ENCODE results near the gene PPP6R2.

The PPP6R2 gene

GRCh38 chr22:50467341-50467740 is 124.2 kb downstream of the PPP6R2 start:
- DNase-seq (ENCODE audit: low spot score) (no peak), ATAC-seq (ENCODE audit: low read depth) (no peak)
- no peak for TF ChIP-seq CTCF (IDR thresholded peaks at IDR 0.05; ENCODE audit: poor library complexity, severe bottlenecking)
- Histone ChIP-seq H3K4me1 (ENCODE audit: insufficient read depth, poor library complexity, severe bottlenecking) (peaks cover 17% of the 10 kb centered on the region), H3K27me3 (ENCODE audit: insufficient read depth, poor library complexity, severe bottlenecking) (no peaks in the 10 kb centered on the region), H3K36me3 (ENCODE audit: low read depth) (peaks cover 37% of the 10 kb centered on the region), H3K27ac (ENCODE audit: poor library complexity, severe bottlenecking) (no peak overlapping the region), H3K4me3 (ENCODE audit: severe bottlenecking) (no peak overlapping the region), H3K9me3 (ENCODE audit: severe bottlenecking) (no peaks in the 10 kb centered on the region)

- Histone ChIP-seq H3K9me3 (ENCODE audit: severe bottlenecking) (no peaks in the 10 kb centered on the region), H3K27me3 (ENCODE audit: insufficient read depth, poor library complexity, severe bottlenecking) (no peaks in the 10 kb centered on the region), H3K4me1 (ENCODE audit: insufficient read depth, poor library complexity, severe bottlenecking) (peaks cover 17% of the 10 kb centered on the region), H3K36me3 (ENCODE audit: low read depth) (peaks cover 37% of the 10 kb centered on the region), H3K27ac (ENCODE audit: poor library complexity, severe bottlenecking) (no peak overlapping the region), H3K4me3 (ENCODE audit: severe bottlenecking) (no peak overlapping the region)
- no peak for ATAC-seq (ENCODE audit: low read depth)
- no peak for DNase-seq (ENCODE audit: low spot score)
- TF ChIP-seq CTCF (IDR thresholded peaks at IDR 0.05; ENCODE audit: poor library complexity, severe bottlenecking) = no peak
Observed at GRCh38 chr22:50467773-50468440, 124.8 kb downstream of the PPP6R2 start.

- Histone ChIP-seq H3K9me3 (ENCODE audit: severe bottlenecking) (no peaks in the 10 kb centered on the region), H3K36me3 (ENCODE audit: low read depth) (peaks cover 37% of the 10 kb centered on the region), H3K27me3 (ENCODE audit: insufficient read depth, poor library complexity, severe bottlenecking) (no peaks in the 10 kb centered on the region), H3K4me1 (ENCODE audit: insufficient read depth, poor library complexity, severe bottlenecking) (peaks cover 21% of the 10 kb centered on the region), H3K4me3 (ENCODE audit: severe bottlenecking) (no peak overlapping the region), H3K27ac (ENCODE audit: poor library complexity, severe bottlenecking) (peak overlapping the region; percentile 62)
- no peak for TF ChIP-seq CTCF (IDR thresholded peaks at IDR 0.05; ENCODE audit: poor library complexity, severe bottlenecking)
- DNase-seq (ENCODE audit: low spot score) (no peak), ATAC-seq (ENCODE audit: low read depth) (no peak)
Observed at GRCh38 chr22:50468626-50469025, 125.5 kb downstream of the PPP6R2 start.

GRCh38 chr22:50469377-50470305 is 126.5 kb downstream of the PPP6R2 start:
- Histone ChIP-seq H3K9me3 (ENCODE audit: severe bottlenecking) (no peaks in the 10 kb centered on the region), H3K27me3 (ENCODE audit: insufficient read depth, poor library complexity, severe bottlenecking) (no peaks in the 10 kb centered on the region), H3K36me3 (ENCODE audit: low read depth) (peaks cover 27% of the 10 kb centered on the region), H3K4me1 (ENCODE audit: insufficient read depth, poor library complexity, severe bottlenecking) (peaks cover 24% of the 10 kb centered on the region), H3K4me3 (ENCODE audit: severe bottlenecking) (no peak overlapping the region), H3K27ac (ENCODE audit: poor library complexity, severe bottlenecking) (peak overlapping the region; percentile 62)
- DNase-seq (ENCODE audit: low spot score) (peak; percentile 93), ATAC-seq (ENCODE audit: low read depth) (peak; percentile 85)
- no peak for TF ChIP-seq CTCF (IDR thresholded peaks at IDR 0.05; ENCODE audit: poor library complexity, severe bottlenecking)

Data from RWPE2 (cell line).